Stimulated activated effector memory CD8-positive, alpha-beta T cell treated with anti-CD3 and anti-CD28 coated beads, Interleukin-12 subunit alpha, Interleukin-12 subunit beta, amount 100 ng/mL, for 72 hours (primary cell): ENCODE data around the gene FGFR4.

Experiments used
- ATAC-seq: fragments of 150-1000 bp; cut with Tn5 transposase; 2 replicates; pipeline ENCODE4 v1.10.0; 2021
- DNase-seq, 2 donors: peaks; one replicate each; pipeline ENCODE4 v3.0.0; 2021 to 2022; ENCODE audit warnings: low spot score in 2 of 2
- H3K27ac Mint-ChIP-seq: one replicate; pipeline ENCODE4 v1.8.0; 2022; ENCODE audit warnings: mild to moderate bottlenecking, mixed read lengths
- H3K36me3 Mint-ChIP-seq: one replicate; pipeline ENCODE4 v1.8.0; 2022; ENCODE audit warnings: mild to moderate bottlenecking, mixed read lengths
- H3K4me1 Mint-ChIP-seq: one replicate; pipeline ENCODE4 v1.8.0; 2022; ENCODE audit warnings: mixed read lengths
- H3K4me3 Mint-ChIP-seq: one replicate; pipeline ENCODE4 v1.8.0; 2022; ENCODE audit warnings: mild to moderate bottlenecking, mixed read lengths
- H3K9me3 Mint-ChIP-seq: one replicate; pipeline ENCODE4 v1.8.0; 2022; ENCODE audit warnings: mixed read lengths

Gene FGFR4

GRCh38 chr5:177107159-177107558 is 20.4 kb downstream of the FGFR4 start:
- peaks cover 7% of the 10 kb centered on the region for H3K4me1 Mint-ChIP-seq
- no peaks in the 10 kb centered on the region for H3K36me3 Mint-ChIP-seq
- no peaks in the 10 kb centered on the region for H3K9me3 Mint-ChIP-seq
- no peak overlapping the region for H3K27ac Mint-ChIP-seq
- DNase-seq (no peak), ATAC-seq (no peak)
- no peak overlapping the region for H3K4me3 Mint-ChIP-seq

- ATAC-seq (no peak), DNase-seq (no peak)
- Mint-ChIP-seq H3K4me3 (no peak overlapping the region), H3K9me3 (no peaks in the 10 kb centered on the region), H3K4me1 (peaks cover 13% of the 10 kb centered on the region), H3K27ac (peak overlapping the region; percentile 48), H3K36me3 (no peaks in the 10 kb centered on the region)
Measured at GRCh38 chr5:177109810-177110209, 23.1 kb downstream of the FGFR4 start.

GRCh38 chr5:177111720-177112394 is 25.1 kb downstream of the FGFR4 start:
- ATAC-seq = peak; percentile 59
- H3K9me3 Mint-ChIP-seq = no peaks in the 10 kb centered on the region
- peak overlapping the region; percentile 43 for H3K4me3 Mint-ChIP-seq
- DNase-seq = peak; percentile 62 to 87
- H3K27ac Mint-ChIP-seq = peak overlapping the region; percentile 40
- H3K4me1 Mint-ChIP-seq = peaks cover 23% of the 10 kb centered on the region
- H3K36me3 Mint-ChIP-seq = peaks cover 6% of the 10 kb centered on the region

- Mint-ChIP-seq H3K9me3 (no peaks in the 10 kb centered on the region), H3K36me3 (peaks cover 11% of the 10 kb centered on the region), H3K4me3 (no peak overlapping the region), H3K4me1 (peaks cover 26% of the 10 kb centered on the region), H3K27ac (no peak overlapping the region)
- ATAC-seq = no peak
- DNase-seq = no peak
Measured at GRCh38 chr5:177112589-177113220, 26.0 kb downstream of the FGFR4 start.

GRCh38 chr5:177113566-177114424 is 27.1 kb downstream of the FGFR4 start:
- DNase-seq = peak; percentile 73 to 92
- ATAC-seq = peak; percentile 64
- peaks cover 26% of the 10 kb centered on the region for H3K4me1 Mint-ChIP-seq
- no peaks in the 10 kb centered on the region for H3K9me3 Mint-ChIP-seq
- H3K4me3 Mint-ChIP-seq = no peak overlapping the region
- no peak overlapping the region for H3K27ac Mint-ChIP-seq
- peaks cover 11% of the 10 kb centered on the region for H3K36me3 Mint-ChIP-seq

- ATAC-seq (peak; percentile 96), DNase-seq (peak; percentile 74 to 87)
- Mint-ChIP-seq H3K9me3 (no peaks in the 10 kb centered on the region), H3K27ac (peak overlapping the region; percentile 79), H3K4me3 (peak overlapping the region; percentile 60), H3K36me3 (peaks cover 11% of the 10 kb centered on the region), H3K4me1 (peaks cover 23% of the 10 kb centered on the region)
Measured at GRCh38 chr5:177116631-177117373, 30.1 kb downstream of the FGFR4 start.

GRCh38 chr5:177117441-177118045 is 30.8 kb downstream of the FGFR4 start:
- no peaks in the 10 kb centered on the region for H3K9me3 Mint-ChIP-seq
- no peak for ATAC-seq
- peaks cover 11% of the 10 kb centered on the region for H3K36me3 Mint-ChIP-seq
- peak overlapping the region; percentile 79 for H3K27ac Mint-ChIP-seq
- H3K4me3 Mint-ChIP-seq = peak overlapping the region; percentile 60
- peaks cover 19% of the 10 kb centered on the region for H3K4me1 Mint-ChIP-seq
- no peak for DNase-seq

GRCh38 chr5:177122566-177122965 is 35.9 kb downstream of the FGFR4 start:
- ATAC-seq (no peak), DNase-seq (no peak)
- H3K9me3 Mint-ChIP-seq = no peaks in the 10 kb centered on the region
- H3K4me3 Mint-ChIP-seq = no peak overlapping the region
- H3K36me3 Mint-ChIP-seq = no peaks in the 10 kb centered on the region
- H3K4me1 Mint-ChIP-seq = no peaks in the 10 kb centered on the region
- H3K27ac Mint-ChIP-seq = no peak overlapping the region

- no peaks in the 10 kb centered on the region for H3K9me3 Mint-ChIP-seq
- no peak for DNase-seq
- no peak for ATAC-seq
- no peak overlapping the region for H3K4me3 Mint-ChIP-seq
- H3K36me3 Mint-ChIP-seq = no peaks in the 10 kb centered on the region
- H3K4me1 Mint-ChIP-seq = peaks cover 9% of the 10 kb centered on the region
- no peak overlapping the region for H3K27ac Mint-ChIP-seq
Measured at GRCh38 chr5:177123789-177124485, 37.2 kb downstream of the FGFR4 start.

- H3K9me3 Mint-ChIP-seq = no peaks in the 10 kb centered on the region
- H3K36me3 Mint-ChIP-seq = no peaks in the 10 kb centered on the region
- DNase-seq (no peak), ATAC-seq (peak; percentile 51)
- H3K27ac Mint-ChIP-seq = no peak overlapping the region
- no peak overlapping the region for H3K4me3 Mint-ChIP-seq
- peaks cover 15% of the 10 kb centered on the region for H3K4me1 Mint-ChIP-seq
Measured at GRCh38 chr5:177124486-177124991, 37.8 kb downstream of the FGFR4 start.

- Mint-ChIP-seq H3K4me1 (peaks cover 24% of the 10 kb centered on the region), H3K4me3 (no peak overlapping the region), H3K36me3 (no peaks in the 10 kb centered on the region), H3K9me3 (no peaks in the 10 kb centered on the region), H3K27ac (peak overlapping the region; percentile 2)
- DNase-seq (no peak), ATAC-seq (no peak)
Measured at GRCh38 chr5:177126771-177127170, 40.1 kb downstream of the FGFR4 start.

GRCh38 chr5:177128551-177128981 is 41.9 kb downstream of the FGFR4 start:
- Mint-ChIP-seq H3K27ac (peak overlapping the region; percentile 86), H3K4me3 (peak overlapping the region; percentile 39), H3K9me3 (no peaks in the 10 kb centered on the region), H3K36me3 (no peaks in the 10 kb centered on the region), H3K4me1 (peaks cover 24% of the 10 kb centered on the region)
- ATAC-seq (no peak), DNase-seq (no peak)

GRCh38 chr5:177130211-177131018 is 43.7 kb downstream of the FGFR4 start:
- no peak for DNase-seq
- Mint-ChIP-seq H3K27ac (no peak overlapping the region), H3K9me3 (no peaks in the 10 kb centered on the region), H3K4me1 (peaks cover 34% of the 10 kb centered on the region), H3K4me3 (no peak overlapping the region), H3K36me3 (peaks cover 13% of the 10 kb centered on the region)
- no peak for ATAC-seq
